ENCODE results near the gene CAMTA1.
"Not testable (repeated sequence)": the region's sequence is repeated elsewhere in the genome, so short reads cannot be mapped to it uniquely, and the experiment has no call there.

CAMTA1 gene

DNA sequence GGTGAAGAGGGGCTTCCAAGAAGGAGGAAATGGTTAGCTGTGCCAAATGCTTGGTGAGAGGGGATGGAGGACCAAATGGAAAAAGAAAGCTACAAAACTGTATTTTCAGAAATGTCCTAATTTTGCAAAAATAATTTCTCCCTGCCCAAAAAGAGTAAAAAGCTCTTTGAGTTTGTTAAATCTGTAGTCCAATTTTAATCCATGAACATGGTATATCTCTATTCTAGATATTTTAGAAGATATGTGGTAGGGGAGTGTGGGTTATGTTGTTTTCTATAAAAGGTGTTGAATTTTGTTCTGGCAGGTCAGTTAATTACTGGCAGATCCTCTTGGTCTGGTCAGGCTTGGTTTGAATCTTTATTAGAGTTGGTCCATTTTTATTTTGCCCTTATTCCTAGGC, 511.7 kb downstream of the CAMTA1 start:
- DNase-seq, result no peak

DNA sequence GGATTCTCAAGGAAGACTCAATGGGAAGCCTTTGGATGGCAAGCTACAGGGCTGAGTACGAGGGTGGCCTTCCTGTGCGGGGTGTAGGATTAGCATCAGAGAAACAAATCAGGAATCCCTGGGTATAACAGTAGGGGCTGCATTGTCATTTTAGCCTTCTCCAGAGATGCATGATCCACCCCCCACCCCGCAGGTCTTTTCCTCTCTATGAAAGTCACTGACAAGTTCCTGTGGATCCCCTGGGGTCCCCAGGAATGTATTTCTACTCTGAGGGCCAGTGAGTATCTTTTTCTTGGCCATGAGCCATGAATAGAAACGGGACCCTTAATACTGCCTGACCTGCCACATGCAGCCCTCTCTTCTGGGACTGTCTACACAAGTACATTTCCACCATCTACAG, 512.9 kb downstream of the CAMTA1 start:
- DNase-seq, result no peak

DNA sequence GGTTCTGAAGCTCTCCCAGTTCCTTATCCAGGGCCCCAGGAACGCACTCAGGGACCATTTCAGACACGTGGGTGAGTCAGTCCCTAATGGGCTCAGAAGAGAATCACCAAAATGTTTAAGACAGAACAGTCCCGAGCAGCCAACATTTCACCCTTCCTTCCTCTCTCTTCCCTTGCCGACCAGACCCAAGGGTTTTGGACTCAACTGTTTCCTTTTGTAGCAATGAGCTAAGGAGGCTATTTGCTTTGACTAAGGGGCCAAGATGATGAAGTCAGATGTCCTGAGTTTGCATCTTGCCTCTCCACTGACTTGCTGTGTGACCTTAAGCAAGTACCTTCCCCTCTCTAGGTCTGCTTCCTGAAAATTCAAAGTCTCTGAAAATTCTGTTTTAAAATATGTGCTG, 513.5 kb downstream of the CAMTA1 start:
- no peak for DNase-seq

DNA sequence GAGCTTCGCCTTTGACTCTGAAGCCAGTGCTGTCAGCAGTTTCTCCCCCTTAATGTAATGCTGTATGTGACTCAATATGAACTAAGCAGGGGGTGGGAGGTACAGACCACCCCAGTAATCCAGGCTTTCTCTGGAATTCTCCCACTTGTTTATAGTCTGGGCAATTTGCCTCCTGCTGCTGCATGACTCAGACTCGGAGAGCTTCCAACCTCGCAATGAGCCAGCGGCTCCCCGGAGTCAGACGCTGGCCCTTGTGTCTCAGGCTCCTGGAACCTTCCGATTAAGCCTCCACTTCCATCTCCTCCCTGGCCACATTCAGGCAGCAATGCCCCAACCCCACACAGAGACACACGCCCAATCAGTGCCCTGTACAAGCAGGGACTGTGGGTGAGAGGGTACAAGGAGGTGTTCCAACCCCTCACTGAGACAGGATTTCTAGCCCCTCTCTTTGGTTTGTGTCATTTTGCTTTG, 514.1 kb downstream of the CAMTA1 start:
- no peak for DNase-seq

DNA sequence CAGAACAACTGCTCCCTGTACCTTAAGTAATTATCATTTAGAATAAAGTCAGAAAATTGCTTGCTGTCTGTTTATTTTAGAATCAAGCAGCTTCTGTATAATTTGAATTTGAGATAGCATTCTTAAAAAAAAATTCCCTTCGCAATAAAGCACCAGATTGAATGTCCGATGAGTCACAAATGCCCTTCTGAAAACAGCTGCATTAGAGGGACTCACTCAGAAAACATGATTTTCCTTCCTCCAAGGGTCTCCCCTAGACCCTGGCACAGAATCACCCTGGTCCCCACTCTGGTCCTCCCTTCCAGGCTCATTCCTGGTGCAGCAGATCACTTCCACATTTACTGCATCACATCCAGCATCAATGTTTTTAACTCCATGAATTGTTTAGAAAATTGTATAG, 514.7 kb downstream of the CAMTA1 start:
- no peak for DNase-seq

DNA sequence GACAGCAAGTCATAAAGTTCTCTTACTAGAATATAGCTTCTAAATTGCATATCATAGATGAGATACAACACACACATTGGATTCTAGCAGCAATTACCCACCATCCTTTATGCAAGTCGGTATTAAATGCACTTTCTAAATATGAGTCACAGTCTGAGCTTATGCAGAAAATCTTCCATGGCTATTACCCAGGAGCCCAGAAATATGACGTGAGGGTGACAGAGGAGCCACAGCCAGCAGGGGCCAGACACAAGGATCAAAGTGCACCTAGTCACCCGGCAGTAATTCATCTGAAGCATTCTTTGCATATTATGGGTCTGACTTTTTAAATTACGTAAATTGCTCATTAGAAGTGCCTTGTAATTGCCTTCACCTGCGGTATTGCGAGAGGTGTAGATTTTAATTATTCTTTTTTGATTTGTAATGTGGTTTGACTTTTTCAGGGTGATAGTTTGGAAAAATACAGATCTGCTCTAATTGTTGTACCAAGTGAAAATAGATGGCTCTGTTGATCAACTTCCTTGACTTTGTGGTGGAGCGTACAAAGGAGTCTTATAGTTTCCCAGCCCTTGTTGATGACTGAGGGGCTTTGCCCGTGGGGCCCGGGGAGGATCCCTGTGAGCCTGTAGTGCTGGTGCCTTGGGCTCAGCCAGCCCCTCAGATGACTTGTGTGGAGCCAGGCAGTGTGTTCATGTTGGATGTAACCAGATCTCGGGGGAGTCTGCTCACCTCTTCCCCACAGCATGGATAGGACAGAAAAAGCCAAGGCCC, 515.8 kb downstream of the CAMTA1 start:
- no peak for DNase-seq

DNA sequence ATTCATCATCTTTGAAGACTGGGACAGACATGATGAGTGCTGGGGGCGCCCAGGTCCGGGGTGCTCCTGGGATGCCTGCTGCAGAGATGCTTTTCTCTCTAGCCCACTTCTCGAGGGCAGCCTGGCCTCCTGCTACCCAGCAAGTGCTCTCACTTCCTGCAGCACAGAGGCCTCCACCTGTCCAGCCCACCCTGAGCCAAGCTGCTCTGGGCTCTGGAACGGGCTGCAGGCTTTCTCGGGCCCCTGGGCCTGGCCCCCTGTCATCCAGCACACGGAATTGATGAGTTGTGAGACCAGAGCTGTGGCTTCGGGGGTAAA, 516.4 kb downstream of the CAMTA1 start:
- no peak for DNase-seq

DNA sequence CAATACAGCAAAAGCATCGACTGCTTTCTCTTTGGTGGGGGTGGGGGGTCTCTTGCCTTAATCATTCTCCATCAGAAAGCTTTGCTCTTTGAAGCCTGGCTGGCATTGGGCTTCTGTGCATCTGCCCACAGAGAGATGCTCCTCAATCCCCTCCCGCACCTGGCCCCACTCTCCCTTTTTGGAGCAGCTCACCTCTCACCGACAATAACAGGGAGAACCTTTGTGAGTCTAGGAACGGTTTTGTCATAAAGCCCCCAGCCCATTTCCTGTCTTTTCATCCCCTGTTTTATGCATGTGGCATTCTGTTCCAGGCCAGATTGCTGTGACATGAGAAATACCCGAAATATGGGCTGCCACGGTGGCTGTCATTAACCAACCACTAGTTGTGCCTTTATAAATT, 516.9 kb downstream of the CAMTA1 start:
- no peak for DNase-seq

DNA sequence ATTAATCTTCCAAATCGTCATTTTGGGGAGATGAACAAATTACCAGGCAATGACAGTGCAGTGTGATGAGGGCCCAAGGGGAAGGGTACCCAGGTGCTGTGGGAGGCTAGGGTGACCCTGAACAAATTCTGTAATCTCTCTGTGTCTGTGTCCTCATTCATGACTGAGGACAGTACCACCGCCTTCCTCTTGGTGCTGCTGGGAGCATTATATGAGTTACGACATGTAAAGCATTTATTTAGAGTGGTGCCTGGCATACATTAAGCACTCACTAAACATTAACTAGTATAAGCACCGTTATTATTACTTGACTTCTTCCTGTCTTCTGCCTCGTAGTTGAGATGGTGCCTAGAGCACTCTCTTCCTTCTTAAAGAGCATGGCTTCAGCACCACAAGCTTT, 517.6 kb downstream of the CAMTA1 start:
- DNase-seq, result no peak

DNA sequence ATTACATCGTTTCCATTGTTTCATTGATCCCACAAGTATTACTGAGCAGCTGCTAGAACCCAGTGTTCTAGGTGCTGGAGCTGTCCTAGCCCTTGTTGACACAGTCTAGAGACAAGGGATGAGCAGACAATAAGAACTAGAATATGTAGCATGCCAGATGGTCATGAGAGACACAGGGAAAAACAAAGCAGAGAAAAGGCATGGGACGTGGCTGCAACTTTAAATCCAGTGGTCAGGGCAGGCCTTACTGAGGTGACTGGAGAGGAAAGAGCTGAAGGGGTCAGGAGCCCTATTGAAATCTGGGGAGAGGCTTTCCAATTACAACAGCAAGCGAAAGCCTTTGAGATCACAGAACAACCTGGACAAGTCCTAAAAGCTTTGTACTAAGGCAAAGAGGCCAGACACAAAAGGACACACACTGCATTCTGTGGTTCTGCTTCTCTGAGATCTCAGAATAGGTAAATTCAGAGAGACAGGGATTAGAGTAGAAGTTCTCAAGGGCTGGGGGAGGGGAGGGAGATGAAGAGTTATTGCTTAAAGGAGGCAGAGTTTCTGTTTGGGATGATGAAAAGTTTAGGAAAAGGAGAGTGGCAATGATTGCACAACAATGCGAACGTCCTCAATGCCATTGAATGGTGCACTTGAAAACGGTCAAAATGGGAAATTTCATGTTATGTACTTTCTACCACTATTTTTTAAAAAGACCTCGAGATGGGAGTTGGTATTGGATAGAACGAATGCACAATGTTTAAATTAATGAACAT, 518.5 kb downstream of the CAMTA1 start:
- DNase-seq, result no peak

DNA sequence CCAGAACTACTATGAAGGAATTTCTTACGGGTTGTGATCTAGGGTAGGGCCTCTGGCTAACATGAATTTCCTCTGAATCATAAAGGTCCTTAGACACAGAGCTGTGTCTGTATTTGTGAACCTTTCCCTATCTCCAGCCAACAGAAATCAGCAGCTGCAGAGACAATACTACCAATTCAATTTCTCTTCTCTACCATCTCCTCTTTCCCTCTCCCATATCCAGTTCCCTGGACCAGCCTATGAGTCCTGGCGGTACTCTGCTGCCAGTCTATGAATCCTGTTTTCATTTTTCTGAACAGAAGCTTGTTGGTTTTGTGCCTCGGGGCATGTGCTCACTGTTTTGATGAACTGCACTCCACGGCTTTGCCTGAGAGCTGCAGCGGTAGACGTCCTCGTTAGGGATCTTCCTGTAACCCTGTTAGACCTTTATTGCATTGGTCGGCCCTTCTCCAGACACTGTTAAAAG, 527.9 kb downstream of the CAMTA1 start:
- DNase-seq, result no peak

DNA sequence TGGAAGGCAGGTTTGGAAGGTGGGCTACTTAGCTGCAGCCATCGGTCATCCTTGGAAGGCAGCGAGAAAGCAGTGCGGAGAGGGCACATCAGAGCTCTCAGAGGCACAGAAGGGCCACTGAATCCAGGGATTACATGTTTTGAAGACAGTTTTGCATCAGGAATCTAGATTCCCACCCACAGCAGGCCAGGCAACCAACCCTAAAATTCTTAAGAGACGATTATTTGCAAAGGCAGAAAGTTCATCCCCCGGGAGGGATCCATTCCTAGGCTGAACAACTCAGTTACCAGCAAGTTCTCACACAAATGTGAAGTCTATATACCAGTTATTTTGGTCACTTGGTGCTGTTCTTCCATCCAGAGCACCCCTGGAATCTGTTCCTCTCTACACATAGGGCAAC, 528.6 kb downstream of the CAMTA1 start:
- DNase-seq, result no peak

DNA sequence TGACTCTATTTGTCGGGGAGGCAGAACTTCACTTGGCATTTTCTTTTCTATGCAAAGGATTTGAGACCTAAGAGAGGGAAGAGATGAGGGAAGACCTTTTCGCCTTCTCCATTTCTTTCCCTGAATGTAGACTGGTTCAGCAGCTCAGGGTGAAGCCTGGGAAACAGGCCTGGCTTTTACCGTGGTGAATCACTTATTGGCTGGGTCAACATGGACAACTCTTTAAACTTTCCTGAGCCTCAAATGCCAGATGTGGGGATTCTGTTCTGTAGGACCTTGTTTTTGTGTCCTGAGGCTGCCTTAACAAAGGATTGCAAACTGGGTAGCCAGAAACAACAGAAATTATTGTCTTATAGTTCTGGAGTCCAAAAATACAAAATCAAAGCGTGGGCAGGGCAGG, 530.1 kb downstream of the CAMTA1 start:
- DNase-seq, result no peak

DNA sequence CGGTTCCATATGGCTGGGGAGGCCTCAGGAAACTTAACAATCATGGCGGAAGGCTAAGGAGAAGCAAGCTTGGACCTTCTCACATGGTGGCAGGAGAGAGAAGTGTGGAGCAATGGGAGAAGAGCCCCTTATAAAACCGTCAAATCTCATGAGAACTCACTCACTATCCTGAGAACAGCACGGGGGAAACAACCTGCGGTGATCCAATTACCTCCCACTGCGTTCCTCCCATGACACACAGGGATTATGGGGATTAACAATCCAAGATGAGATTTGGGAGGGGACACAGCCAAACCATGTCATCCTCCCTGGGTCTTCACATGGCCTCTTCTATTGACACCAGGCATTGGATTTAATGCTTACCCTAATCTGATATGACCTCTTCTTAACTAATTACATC, 530.7 kb downstream of the CAMTA1 start:
- DNase-seq, result no peak

DNA sequence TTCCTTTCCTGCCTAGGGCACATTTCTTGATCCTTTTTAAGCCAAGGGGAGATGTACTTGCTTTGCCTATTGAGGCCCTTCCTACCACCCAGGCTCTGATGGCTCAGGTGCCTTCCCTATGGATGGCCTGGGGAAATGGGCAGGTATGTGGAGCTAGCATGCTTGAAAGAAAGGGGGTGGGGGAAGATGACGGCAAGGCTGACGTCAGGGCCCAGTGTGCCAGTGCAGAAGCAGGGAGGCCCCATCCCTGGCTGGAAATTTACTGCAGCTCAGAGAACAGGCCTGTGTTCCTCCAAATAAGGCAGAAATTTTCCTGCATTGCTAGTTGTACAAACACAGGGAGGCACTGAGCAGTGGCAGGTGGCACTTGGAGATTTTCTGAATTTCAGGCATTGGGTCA, 532.6 kb downstream of the CAMTA1 start:
- DNase-seq, result no peak

DNA sequence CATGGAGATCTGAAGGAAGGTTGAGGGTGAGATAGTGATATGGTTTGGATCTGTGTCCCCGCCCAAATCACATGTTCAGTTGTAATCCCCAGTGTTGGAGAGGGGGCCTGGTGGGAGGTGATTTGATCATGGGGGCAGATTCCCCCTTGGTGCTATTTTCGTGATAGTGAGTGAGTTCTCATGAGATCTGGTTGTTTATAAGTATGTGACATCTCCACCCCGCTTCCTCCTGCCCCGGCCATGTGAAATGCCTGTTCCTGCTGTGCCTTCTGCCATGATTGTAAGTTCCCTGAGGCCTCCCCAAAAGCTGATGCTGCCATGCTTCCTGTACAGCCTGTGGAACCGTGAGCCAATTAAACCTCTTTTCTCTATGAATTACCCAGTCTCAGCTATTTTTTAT, 533.9 kb downstream of the CAMTA1 start:
- no peak for DNase-seq

DNA sequence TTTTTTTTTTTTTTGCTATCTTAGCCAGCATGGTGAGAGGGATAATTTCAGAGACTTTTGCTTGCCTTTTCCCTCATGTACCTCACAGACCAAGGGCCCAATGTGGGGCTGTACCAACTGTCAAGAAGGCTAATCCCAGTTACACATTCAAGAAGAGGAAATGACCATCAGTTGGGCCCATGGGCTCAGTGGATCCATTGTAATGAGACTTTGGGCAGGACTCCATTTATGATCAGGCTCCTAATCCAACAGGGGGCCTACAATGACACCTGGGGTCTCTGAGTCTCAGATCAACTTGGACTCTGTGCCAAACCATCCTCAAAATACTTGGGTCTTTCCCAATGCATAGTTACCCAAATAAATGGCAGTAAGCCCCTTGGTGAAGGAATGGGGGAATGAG, 535.4 kb downstream of the CAMTA1 start:
- no peak for DNase-seq

DNA sequence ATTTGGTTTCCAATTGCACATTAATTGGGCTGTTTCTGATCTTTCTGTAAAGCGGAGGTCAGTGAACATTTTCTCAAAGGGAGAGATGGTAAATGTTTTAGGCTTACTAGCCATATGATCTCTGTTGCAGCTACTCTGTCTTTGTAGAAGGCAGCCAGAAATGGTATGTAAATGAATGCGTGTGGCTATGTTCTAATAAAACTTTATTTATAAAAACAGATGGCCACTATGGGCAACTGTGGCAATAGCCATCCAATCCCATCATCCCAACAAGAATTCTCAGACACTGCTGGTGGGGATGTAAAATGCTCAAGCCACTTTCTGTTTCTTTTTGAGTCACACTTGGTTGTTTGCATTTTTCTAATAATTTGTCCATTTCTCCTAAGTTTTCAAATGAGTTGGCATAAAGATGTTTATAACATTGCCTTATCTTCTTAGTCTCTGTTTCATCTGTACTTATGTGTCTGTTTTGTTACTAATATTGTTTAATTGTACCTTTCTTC, 537.1 kb downstream of the CAMTA1 start:
- no peak for DNase-seq

DNA sequence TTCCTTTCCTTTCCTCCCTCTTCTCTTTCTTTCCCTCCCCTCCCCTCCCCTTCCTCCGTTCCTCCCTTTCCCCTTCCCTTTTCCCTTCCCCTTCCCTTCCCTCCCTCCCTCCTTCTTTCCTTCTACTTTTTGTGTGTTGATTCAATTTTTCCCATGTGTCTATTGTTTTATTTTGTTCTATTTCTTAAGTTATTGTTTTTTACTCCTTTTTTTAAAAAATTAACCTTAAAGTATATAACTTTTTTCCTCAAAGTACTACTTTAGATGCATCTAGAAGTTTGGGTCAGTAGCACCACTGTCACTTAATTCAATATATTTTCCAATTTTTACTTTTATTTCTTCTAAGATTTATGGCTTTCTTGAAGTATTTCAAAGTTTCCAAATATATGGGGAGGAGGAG, 537.7 kb downstream of the CAMTA1 start:
- DNase-seq, result no peak

DNA sequence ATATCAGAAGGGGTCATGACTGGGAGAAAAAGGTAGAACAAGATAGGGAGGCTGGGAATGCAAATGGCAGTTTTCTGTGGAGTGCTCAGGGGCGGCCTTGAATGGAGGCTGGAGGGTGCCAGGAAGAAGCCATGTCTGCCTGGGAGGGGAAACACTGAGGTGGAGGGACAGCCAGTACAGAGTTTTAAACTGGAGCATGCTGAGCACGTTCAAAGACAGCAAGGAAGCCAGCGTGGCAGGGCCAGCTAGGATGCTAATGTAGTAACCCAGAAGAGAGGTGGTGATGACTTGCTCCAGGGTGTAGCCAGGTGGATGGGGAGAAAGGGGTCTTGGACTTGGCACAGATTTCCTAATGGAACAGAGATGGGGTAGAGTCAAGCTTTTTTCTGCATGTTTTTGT, 540.0 kb downstream of the CAMTA1 start:
- DNase-seq, result no peak

DNA sequence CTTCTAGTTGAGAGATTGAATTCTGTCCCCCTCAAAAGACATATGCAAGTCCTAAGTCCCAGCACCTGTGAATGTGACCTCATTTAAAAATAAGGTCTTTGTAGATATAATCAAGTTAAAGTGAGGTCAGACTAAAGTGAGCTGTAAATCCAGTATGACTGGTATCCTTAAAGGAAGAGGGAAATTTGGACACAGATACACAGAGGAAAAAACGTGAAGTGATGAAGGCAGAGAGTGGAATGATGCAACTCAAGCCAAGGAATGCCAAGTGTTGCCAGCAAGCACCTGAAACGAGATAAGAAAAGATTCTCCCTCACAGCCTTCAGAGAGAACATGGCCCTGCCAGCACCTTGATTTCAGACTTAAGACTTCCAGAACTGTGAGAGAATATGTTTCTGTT, 541.1 kb downstream of the CAMTA1 start:
- DNase-seq, result no peak

DNA sequence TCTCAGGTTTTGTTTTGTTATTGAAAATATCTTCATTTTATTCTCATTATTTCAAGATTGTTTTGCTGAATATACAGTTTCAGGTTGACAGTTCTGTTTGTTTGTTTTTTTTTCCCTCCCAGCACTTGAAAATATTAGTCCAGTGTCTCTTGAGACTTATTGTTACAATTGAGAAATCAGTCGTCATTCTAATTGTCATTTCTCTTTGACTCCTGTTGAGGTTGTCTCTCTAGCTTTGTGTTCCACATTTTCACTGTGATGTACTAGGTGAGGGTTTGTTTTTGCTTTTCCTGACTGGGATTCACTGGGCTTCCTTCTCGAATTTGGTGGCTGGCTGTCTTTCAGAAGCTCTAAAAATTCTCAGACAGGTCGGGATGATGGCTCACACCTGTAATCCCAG, 542.6 kb downstream of the CAMTA1 start:
- DNase-seq, result no peak

DNA sequence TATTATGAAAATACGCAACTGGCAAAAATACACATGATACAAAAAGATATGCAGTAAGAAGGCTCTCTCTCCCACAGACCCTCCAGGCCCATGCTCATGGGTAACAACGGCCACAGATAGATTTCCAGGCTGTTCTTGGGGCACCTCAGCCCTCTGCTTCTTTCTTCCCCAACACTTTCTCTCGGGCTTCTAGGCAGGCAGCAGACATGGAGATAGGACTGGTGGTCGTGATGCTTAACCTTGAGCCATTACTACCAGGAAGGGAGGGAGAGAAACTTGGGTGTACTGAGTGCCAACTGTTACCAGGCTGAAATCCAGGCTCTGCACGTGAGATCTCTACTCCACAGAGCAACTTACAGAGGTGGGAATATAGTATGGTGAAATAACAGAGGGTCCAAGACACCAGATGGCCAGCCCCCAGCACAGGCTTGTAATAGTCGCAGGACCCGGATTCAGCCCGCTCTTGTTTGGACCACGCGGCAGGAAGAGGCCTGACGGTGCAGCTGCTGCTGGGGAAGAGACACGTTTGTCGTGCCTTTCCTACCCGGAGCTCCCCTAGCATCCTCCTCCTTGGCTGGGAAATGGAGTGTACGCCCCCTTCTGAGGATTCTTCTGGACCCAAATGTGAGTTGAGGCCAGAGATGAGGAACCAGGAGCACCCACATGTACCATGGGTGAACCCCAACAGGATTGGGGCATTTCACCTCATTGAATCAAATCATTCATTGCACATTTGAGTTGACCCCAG, 544.8 kb downstream of the CAMTA1 start:
- DNase-seq, result no peak

DNA sequence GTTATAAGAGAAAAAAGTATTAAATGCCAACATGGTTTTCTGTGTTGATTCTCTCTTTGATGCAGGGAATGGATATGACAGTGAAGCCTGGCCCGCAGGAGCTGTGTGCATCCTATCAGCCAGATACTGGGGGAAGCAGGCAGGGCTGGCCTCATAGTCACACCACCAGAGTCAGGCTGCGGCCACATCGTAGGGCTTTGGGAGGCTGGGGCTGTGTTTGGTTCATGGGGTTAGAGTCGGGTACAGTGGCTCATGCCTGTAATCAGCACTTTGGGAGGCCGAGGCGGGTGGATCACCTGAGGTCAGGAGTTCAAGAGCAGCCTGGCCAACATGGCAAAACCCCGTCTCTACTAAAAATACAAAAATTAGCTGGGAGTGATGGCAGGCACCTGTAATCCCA, 545.5 kb downstream of the CAMTA1 start:
- DNase-seq, result not testable (repeated sequence)
